ENCODE results near the gene MGLL.

DNA sequence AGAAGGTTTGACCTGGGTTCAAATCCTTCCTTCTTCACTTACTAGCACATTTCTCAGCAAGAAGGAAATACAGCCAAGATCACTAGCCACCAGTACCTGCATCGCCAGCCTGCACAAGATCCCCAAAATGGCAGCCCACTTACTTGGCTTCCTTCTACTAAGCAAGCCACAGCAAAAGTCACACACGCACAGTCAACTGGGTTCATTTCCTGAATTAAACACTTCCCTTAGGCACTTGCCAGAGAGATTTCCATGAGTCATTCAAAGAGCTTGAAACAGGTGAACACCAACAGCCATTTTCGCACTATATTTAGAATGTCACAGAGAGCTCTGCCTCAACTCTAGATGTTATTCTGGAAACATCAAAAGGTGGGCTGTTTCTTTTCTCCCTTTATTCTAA, 42.6 kb downstream of the MGLL start:
- TF ChIP-seq, protein P1, sequence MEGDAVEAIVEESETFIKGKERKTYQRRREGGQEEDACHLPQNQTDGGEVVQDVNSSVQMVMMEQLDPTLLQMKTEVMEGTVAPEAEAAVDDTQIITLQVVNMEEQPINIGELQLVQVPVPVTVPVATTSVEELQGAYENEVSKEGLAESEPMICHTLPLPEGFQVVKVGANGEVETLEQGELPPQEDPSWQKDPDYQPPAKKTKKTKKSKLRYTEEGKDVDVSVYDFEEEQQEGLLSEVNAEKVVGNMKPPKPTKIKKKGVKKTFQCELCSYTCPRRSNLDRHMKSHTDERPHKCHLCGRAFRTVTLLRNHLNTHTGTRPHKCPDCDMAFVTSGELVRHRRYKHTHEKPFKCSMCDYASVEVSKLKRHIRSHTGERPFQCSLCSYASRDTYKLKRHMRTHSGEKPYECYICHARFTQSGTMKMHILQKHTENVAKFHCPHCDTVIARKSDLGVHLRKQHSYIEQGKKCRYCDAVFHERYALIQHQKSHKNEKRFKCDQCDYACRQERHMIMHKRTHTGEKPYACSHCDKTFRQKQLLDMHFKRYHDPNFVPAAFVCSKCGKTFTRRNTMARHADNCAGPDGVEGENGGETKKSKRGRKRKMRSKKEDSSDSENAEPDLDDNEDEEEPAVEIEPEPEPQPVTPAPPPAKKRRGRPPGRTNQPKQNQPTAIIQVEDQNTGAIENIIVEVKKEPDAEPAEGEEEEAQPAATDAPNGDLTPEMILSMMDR (IDR thresholded peaks at IDR 0.05; ENCODE audit: insufficient read depth, low read length): no peak
- TF ChIP-seq POLR2AphosphoS5 (IDR thresholded peaks at IDR 0.05; ENCODE audit: low read depth) (no peak), SPI1 (IDR thresholded peaks at IDR 0.05; ENCODE audit: borderline replicate concordance, low read depth) (no peak)
- TF ChIP-seq, protein P2, sequence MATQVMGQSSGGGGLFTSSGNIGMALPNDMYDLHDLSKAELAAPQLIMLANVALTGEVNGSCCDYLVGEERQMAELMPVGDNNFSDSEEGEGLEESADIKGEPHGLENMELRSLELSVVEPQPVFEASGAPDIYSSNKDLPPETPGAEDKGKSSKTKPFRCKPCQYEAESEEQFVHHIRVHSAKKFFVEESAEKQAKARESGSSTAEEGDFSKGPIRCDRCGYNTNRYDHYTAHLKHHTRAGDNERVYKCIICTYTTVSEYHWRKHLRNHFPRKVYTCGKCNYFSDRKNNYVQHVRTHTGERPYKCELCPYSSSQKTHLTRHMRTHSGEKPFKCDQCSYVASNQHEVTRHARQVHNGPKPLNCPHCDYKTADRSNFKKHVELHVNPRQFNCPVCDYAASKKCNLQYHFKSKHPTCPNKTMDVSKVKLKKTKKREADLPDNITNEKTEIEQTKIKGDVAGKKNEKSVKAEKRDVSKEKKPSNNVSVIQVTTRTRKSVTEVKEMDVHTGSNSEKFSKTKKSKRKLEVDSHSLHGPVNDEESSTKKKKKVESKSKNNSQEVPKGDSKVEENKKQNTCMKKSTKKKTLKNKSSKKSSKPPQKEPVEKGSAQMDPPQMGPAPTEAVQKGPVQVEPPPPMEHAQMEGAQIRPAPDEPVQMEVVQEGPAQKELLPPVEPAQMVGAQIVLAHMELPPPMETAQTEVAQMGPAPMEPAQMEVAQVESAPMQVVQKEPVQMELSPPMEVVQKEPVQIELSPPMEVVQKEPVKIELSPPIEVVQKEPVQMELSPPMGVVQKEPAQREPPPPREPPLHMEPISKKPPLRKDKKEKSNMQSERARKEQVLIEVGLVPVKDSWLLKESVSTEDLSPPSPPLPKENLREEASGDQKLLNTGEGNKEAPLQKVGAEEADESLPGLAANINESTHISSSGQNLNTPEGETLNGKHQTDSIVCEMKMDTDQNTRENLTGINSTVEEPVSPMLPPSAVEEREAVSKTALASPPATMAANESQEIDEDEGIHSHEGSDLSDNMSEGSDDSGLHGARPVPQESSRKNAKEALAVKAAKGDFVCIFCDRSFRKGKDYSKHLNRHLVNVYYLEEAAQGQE (IDR thresholded peaks at IDR 0.05; ENCODE audit: insufficient replicate concordance, low read depth): no peak

Measured in HL-60 (cell line).